HEK293 (cell line): ENCODE measurements around the gene EIF1AD.

Source experiments
- CTCF ChIA-PET: fragments of 350-600 bp; formaldehyde crosslinking; extraction: SDS; loops from one replicate; lab custom pipeline; 2021; ENCODE audit warnings: antibody characterized with exemption; lab: Yijun Ruan, JAX
- POLR2A ChIA-PET: fragments of 300-600 bp; formaldehyde crosslinking; extraction: SDS; loops from one replicate; lab custom pipeline; 2020; ENCODE audit warnings: antibody characterized with exemption, inconsistent platforms; lab: Yijun Ruan, JAX
- H3K27ac ChIP-seq: fragments of 200-500 bp; sonication (Bioruptor generic); 2 replicates; pipeline ENCODE4 v1.5.1; 2014; ENCODE audit warnings: low read depth, low read length, control low read depth, inconsistent platforms; ENCODE audit errors: extremely low read depth
- H3K36me3 ChIP-seq, 2 experiments: fragments of 200-500 bp in 1 of 2; sonication (Bioruptor generic) in 1 of 2; 1 replicate in 1 of 2; 2 replicates in 1 of 2; pipeline ENCODE4 v1.5.1; 2014 to 2017; ENCODE audit warnings: inconsistent platforms in 2 of 2, low read length in 2 of 2; ENCODE audit not compliant: control insufficient read depth in 2 of 2, insufficient read depth in 1 of 2
- H3K4me1 ChIP-seq: fragments of 200-500 bp; sonication (Bioruptor generic); 2 replicates; pipeline ENCODE4 v1.5.1; 2014; ENCODE audit warnings: mild to moderate bottlenecking, low read length, inconsistent platforms; ENCODE audit not compliant: control insufficient read depth, insufficient read depth
- H3K4me3 ChIP-seq: 2 replicates; pipeline ENCODE4 v1.5.1; 2011; ENCODE audit warnings: low read depth, mild to moderate bottlenecking, control low read depth, low read length, moderate library complexity
- H3K9me3 ChIP-seq: fragments of 200-500 bp; sonication (Bioruptor generic); 2 replicates; pipeline ENCODE4 v1.5.1; 2014; ENCODE audit warnings: low read depth, low read length, inconsistent platforms; ENCODE audit not compliant: control insufficient read depth, insufficient read depth
- KLF7 ChIP-seq: fragments of 450-650 bp; formaldehyde crosslinking; IDR thresholded peaks from 2 replicates; pipeline ENCODE4 v1.5.1; 2016; ENCODE audit warnings: missing biosample characterization, missing genetic modification characterization, borderline replicate concordance
- REPIN1 ChIP-seq: fragments of 450-650 bp; formaldehyde crosslinking; IDR thresholded peaks from 2 replicates; pipeline ENCODE4 v1.5.1; 2017; ENCODE audit warnings: missing biosample characterization, missing genetic modification characterization, low read depth
- TRIM28 ChIP-seq: IDR thresholded peaks from 2 replicates; pipeline ENCODE4 v1.6.1; 2011; ENCODE audit warnings: low read length, control low read depth, borderline replicate concordance
- ZBTB21 ChIP-seq: fragments of 450-650 bp; formaldehyde crosslinking; IDR thresholded peaks from 2 replicates; pipeline ENCODE4 v1.5.1; 2017; ENCODE audit warnings: missing biosample characterization, missing genetic modification characterization
- ZFP3 ChIP-seq: fragments of 450-650 bp; formaldehyde crosslinking; IDR thresholded peaks from 2 replicates; pipeline ENCODE4 v1.5.1; 2016; ENCODE audit warnings: low read depth, missing biosample characterization, missing genetic modification characterization
- ZNF391 ChIP-seq: fragments of 450-650 bp; formaldehyde crosslinking; IDR thresholded peaks from 2 replicates; pipeline ENCODE4 v1.5.1; 2016; ENCODE audit warnings: low read depth, missing biosample characterization, missing genetic modification characterization, borderline replicate concordance
- ZNF571 ChIP-seq: fragments of 450-650 bp; formaldehyde crosslinking; IDR thresholded peaks from 2 replicates; pipeline ENCODE4 v1.5.0; 2017; ENCODE audit warnings: missing biosample characterization, missing genetic modification characterization
- ZNF664 ChIP-seq: fragments of 450-650 bp; formaldehyde crosslinking; IDR thresholded peaks from 2 replicates; pipeline ENCODE4 v1.5.1; 2016; ENCODE audit warnings: missing biosample characterization, missing genetic modification characterization
- ZNF837 ChIP-seq: fragments of 450-650 bp; formaldehyde crosslinking; IDR thresholded peaks from 2 replicates; pipeline ENCODE4 v1.5.1; 2016; ENCODE audit warnings: missing biosample characterization, missing genetic modification characterization
- TF ChIP-seq, protein P1 (sequence below): fragments of 450-650 bp; formaldehyde crosslinking; conservative IDR thresholded peaks from 2 replicates; pipeline ENCODE4 v1.5.1; 2016; ENCODE audit warnings: low read depth, missing biosample characterization, missing genetic modification characterization
- TF ChIP-seq, protein P2 (sequence below): fragments of 450-650 bp; formaldehyde crosslinking; IDR thresholded peaks from 2 replicates; pipeline ENCODE4 v1.5.1; 2016; ENCODE audit warnings: missing biosample characterization, missing genetic modification characterization
- TF ChIP-seq, protein P3 (sequence below): fragments of 450-650 bp; formaldehyde crosslinking; IDR thresholded peaks from 2 replicates; pipeline ENCODE4 v1.5.1; 2016; ENCODE audit warnings: missing biosample characterization, missing genetic modification characterization
- TF ChIP-seq, protein P4 (sequence below): fragments of 450-650 bp; formaldehyde crosslinking; IDR thresholded peaks from 2 replicates; pipeline ENCODE4 v1.5.1; 2016; ENCODE audit warnings: missing biosample characterization, missing genetic modification characterization
- TF ChIP-seq, protein P5 (sequence below): fragments of 450-650 bp; formaldehyde crosslinking; IDR thresholded peaks from 2 replicates; pipeline ENCODE4 v1.5.1; 2016; ENCODE audit warnings: missing biosample characterization, missing genetic modification characterization
- TF ChIP-seq, protein P6 (sequence below): fragments of 450-650 bp; formaldehyde crosslinking; IDR thresholded peaks from 2 replicates; pipeline ENCODE4 v1.5.1; 2016; ENCODE audit warnings: missing biosample characterization, missing genetic modification characterization, borderline replicate concordance

EIF1AD gene

DNA sequence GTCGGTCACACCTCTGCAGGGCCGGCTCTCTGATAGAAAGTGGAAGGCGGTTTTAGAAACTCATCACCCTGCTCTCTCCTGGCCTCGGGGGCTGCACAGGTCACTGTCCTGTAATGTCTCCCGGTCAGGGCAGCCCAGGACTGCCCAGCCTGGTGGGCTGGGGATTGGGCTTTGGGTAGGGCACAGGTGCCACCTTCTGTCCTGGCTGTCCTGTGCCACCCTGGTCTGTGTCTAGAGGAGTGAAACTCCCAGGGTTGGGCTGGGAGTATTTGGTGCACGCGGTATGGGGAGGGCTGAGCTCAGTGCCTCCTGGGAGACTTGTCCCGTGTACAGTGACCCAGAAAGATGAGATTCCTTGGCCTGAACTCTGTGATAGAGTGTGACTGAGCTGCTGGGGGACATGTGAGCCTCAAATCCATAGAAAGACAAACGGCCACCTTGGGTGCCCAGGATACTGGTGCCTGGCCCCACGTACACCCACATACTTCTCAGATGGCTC is 22.6 kb downstream of the EIF1AD start:
- POLR2A ChIA-PET, result interaction anchor here (1.0 kb wide), 1 partner anchor 310 kb away, joined by 3 read pairs; the partner anchor contains the start of gene YIF1A
- CTCF ChIA-PET, result interaction anchor here (0.5 to 1.4 kb wide), 3 partner anchors 9 to 95 kb away, joined by 3 to 5 read pairs (median 4); no protein-coding TSS in a partner anchor

DNA sequence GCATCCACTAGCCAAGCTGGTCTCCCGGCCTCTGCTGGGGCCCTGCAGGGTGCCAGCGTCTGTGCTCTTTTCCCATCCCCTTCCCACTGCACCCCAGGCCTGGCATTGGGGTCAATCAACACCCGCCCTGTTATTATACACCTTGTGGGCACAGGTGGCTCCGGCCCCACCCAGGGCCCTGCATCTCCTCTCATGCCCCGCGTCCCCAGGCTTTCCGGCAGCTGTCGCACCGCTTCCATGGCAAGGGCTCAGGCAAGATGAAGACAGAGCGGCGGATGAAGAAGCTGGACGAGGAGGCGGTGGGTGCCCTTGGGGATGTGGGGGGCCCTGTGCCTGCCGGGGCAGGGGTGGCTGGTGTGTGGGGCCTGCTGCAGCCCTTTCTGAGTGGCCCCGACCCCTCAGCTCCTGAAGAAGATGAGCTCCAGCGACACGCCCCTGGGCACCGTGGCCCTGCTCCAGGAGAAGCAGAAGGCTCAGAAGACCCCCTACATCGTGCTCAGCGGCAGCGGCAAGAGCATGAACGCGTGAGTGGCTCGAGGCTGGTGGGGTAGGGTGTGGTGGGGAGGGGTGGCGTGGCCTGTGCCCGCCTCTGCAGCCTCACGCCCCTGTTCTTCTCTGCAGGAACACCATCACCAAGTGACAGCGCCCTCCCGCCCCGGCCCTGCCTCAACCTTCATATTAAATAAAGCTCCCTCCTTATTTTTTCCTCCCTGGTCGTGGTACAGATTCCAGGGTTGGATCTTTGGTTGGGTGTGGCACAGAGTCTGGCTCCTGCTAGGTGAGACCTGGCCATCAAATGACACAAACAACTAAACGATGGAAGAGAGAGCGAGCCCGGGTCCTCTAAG is 23.3 kb downstream of the EIF1AD start:
- no peak overlapping the region for H3K27ac ChIP-seq
- H3K4me3 ChIP-seq, result no peak overlapping the region
- no peaks in the 10 kb centered on the region for H3K4me1 ChIP-seq
- CTCF ChIA-PET, result interaction anchor here (0.5 to 1.4 kb wide), 2 partner anchors 10 to 13 kb away, joined by 3 to 4 read pairs; no protein-coding TSS in a partner anchor
- H3K36me3 ChIP-seq, result peaks cover 0 to 47% of the 10 kb centered on the region in 2 experiments; a peak in 2 of 3 replicates
- H3K9me3 ChIP-seq, result no peaks in the 10 kb centered on the region
- POLR2A ChIA-PET, result interaction anchor here (1.0 kb wide), 1 partner anchor 311 kb away, joined by 3 read pairs; the partner anchor contains the start of gene YIF1A
- TF ChIP-seq ZNF571 (tag by site-specific recombination), result no peak
- TF ChIP-seq REPIN1, result no peak
- TF ChIP-seq ZNF391 (tag by site-specific recombination), result no peak
- TF ChIP-seq ZBTB21 (tag by site-specific recombination), result no peak
- no peak for TF ChIP-seq KLF7 (tag by site-specific recombination)
- TF ChIP-seq, protein P1, sequence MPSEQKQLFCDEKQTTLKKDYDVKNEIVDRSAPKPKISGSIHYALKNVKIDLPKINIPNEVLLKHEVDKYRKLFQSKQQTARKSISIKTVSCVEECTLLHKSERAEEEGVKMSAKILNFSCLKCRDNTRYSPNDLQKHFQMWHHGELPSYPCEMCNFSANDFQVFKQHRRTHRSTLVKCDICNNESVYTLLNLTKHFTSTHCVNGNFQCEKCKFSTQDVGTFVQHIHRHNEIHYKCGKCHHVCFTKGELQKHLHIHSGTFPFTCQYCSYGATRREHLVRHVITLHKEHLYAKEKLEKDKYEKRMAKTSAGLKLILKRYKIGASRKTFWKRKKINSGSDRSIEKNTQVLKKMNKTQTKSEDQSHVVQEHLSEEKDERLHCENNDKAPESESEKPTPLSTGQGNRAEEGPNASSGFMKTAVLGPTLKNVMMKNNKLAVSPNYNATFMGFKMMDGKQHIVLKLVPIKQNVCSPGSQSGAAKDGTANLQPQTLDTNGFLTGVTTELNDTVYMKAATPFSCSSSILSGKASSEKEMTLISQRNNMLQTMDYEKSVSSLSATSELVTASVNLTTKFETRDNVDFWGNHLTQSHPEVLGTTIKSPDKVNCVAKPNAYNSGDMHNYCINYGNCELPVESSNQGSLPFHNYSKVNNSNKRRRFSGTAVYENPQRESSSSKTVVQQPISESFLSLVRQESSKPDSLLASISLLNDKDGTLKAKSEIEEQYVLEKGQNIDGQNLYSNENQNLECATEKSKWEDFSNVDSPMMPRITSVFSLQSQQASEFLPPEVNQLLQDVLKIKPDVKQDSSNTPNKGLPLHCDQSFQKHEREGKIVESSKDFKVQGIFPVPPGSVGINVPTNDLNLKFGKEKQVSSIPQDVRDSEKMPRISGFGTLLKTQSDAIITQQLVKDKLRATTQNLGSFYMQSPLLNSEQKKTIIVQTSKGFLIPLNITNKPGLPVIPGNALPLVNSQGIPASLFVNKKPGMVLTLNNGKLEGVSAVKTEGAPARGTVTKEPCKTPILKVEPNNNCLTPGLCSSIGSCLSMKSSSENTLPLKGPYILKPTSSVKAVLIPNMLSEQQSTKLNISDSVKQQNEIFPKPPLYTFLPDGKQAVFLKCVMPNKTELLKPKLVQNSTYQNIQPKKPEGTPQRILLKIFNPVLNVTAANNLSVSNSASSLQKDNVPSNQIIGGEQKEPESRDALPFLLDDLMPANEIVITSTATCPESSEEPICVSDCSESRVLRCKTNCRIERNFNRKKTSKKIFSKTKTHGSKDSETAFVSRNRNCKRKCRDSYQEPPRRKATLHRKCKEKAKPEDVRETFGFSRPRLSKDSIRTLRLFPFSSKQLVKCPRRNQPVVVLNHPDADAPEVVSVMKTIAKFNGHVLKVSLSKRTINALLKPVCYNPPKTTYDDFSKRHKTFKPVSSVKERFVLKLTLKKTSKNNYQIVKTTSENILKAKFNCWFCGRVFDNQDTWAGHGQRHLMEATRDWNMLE, result no peak
- TF ChIP-seq, protein P2, sequence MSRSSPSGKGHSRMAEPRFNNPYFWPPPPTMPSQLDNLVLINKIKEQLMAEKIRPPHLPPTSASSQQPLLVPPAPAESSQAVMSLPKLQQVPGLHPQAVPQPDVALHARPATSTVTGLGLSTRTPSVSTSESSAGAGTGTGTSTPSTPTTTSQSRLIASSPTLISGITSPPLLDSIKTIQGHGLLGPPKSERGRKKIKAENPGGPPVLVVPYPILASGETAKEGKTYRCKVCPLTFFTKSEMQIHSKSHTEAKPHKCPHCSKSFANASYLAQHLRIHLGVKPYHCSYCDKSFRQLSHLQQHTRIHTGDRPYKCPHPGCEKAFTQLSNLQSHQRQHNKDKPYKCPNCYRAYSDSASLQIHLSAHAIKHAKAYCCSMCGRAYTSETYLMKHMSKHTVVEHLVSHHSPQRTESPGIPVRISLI (tag by site-specific recombination), result no peak
- TF ChIP-seq, protein P3, sequence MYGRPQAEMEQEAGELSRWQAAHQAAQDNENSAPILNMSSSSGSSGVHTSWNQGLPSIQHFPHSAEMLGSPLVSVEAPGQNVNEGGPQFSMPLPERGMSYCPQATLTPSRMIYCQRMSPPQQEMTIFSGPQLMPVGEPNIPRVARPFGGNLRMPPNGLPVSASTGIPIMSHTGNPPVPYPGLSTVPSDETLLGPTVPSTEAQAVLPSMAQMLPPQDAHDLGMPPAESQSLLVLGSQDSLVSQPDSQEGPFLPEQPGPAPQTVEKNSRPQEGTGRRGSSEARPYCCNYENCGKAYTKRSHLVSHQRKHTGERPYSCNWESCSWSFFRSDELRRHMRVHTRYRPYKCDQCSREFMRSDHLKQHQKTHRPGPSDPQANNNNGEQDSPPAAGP, result no peak
- TF ChIP-seq, protein P4, sequence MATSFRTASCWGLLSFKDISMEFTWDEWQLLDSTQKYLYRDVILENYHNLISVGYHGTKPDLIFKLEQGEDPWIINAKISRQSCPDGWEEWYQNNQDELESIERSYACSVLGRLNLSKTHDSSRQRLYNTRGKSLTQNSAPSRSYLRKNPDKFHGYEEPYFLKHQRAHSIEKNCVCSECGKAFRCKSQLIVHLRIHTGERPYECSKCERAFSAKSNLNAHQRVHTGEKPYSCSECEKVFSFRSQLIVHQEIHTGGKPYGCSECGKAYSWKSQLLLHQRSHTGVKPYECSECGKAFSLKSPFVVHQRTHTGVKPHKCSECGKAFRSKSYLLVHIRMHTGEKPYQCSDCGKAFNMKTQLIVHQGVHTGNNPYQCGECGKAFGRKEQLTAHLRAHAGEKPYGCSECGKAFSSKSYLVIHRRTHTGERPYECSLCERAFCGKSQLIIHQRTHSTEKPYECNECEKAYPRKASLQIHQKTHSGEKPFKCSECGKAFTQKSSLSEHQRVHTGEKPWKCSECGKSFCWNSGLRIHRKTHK (tag by site-specific recombination), result no peak
- TF ChIP-seq, protein P5, sequence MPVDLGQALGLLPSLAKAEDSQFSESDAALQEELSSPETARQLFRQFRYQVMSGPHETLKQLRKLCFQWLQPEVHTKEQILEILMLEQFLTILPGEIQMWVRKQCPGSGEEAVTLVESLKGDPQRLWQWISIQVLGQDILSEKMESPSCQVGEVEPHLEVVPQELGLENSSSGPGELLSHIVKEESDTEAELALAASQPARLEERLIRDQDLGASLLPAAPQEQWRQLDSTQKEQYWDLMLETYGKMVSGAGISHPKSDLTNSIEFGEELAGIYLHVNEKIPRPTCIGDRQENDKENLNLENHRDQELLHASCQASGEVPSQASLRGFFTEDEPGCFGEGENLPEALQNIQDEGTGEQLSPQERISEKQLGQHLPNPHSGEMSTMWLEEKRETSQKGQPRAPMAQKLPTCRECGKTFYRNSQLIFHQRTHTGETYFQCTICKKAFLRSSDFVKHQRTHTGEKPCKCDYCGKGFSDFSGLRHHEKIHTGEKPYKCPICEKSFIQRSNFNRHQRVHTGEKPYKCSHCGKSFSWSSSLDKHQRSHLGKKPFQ (tag by site-specific recombination), result no peak
- TF ChIP-seq, protein P6, sequence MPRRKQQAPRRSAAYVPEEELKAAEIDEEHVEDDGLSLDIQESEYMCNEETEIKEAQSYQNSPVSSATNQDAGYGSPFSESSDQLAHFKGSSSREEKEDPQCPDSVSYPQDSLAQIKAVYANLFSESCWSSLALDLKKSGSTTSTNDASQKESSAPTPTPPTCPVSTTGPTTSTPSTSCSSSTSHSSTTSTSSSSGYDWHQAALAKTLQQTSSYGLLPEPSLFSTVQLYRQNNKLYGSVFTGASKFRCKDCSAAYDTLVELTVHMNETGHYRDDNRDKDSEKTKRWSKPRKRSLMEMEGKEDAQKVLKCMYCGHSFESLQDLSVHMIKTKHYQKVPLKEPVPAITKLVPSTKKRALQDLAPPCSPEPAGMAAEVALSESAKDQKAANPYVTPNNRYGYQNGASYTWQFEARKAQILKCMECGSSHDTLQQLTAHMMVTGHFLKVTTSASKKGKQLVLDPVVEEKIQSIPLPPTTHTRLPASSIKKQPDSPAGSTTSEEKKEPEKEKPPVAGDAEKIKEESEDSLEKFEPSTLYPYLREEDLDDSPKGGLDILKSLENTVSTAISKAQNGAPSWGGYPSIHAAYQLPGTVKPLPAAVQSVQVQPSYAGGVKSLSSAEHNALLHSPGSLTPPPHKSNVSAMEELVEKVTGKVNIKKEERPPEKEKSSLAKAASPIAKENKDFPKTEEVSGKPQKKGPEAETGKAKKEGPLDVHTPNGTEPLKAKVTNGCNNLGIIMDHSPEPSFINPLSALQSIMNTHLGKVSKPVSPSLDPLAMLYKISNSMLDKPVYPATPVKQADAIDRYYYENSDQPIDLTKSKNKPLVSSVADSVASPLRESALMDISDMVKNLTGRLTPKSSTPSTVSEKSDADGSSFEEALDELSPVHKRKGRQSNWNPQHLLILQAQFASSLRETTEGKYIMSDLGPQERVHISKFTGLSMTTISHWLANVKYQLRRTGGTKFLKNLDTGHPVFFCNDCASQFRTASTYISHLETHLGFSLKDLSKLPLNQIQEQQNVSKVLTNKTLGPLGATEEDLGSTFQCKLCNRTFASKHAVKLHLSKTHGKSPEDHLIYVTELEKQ (tag by site-specific recombination), result no peak
- TF ChIP-seq ZNF837, result no peak
- no peak for TF ChIP-seq TRIM28
- TF ChIP-seq ZFP3 (tag by site-specific recombination), result no peak

More for the DNA sequence above, 22.6 kb downstream of the EIF1AD start:
- Histone ChIP-seq H3K9me3 (no peaks in the 10 kb centered on the region), H3K36me3 (peaks cover 0 to 43% of the 10 kb centered on the region in 2 experiments; a peak in 2 of 3 replicates), H3K27ac (no peak overlapping the region), H3K4me1 (no peaks in the 10 kb centered on the region), H3K4me3 (no peak overlapping the region)
- no peak for TF ChIP-seq ZNF664 (tag by site-specific recombination)
